HG02840 (cell line): ENCODE results near the gene FAM177A1.

ENCODE experiments used
- ATAC-seq: cut with Tn5 transposase; IDR thresholded peaks from one replicate; pipeline ENCODE4 v1.9.1; 2021; ENCODE audit warnings: mild to moderate bottlenecking, moderate library complexity, moderate number of reproducible peaks; ENCODE audit not compliant: unreplicated experiment, low FRiP score

FAM177A1 gene

DNA sequence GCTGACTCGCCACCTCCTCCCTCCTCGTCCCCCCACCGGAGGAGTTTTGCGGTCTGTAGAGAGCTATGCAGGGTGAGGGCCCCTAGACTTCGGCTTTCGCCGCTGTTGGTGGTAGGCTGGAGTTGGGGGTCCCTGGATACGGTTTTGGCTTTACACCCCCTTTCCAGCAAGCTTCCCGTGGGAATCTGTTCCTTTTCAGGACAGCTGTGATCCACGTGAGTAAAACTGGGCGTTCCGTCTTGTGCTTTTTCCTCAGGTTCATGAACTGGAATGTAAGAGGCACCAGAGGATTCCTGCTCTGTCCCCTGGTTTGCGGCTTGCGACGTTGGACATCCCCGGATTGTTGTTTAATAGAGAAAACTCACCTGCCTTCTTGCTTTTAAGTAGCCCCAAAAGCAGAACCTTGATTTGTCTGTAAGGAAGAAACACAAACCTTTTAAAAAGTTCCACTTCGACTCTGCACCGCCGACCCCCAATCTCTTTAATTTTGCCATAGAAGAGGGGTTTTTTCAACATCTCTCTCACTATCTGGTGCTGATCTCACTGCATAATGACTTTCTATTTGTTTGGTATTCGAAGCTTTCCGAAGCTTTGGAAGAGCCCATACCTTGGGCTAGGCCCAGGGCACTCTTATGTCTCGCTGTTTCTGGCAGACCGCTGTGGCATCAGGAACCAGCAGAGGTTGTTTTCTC is 76.8 kb downstream of the FAM177A1 start:
- ATAC-seq = no peak

DNA sequence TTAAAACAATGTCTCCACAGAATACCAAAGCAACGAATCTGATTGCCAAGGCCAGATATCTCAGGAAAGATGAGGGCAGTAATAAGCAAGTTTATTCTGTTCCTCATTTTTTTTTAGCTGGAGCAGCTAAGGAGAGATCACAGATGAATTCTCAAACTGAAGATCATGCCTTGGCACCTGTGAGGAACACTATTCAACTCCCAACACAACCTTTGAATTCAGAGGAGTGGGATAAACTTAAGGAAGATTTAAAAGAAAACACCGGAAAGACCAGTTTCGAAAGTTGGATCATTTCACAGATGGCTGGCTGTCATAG is 77.3 kb downstream of the FAM177A1 start:
- ATAC-seq = no peak

DNA sequence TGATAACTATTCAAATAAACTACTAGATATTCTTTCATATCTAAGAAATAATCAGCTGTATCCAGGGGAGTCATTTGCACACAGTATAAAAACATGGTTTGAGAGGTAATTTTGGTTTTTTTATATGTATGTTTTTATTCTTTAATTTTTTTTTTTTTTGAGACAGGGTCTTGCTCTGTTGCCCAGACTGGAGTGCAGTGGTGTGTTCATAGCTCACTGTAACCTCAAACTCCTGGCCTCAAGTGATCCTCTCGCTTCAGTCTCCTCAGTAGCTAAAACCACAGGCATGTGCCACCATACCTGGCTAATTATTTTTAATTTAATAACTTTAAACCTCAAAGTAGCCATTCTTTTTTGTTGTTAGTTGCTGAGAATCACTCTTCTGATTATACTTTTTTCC is 78.1 kb downstream of the FAM177A1 start:
- ATAC-seq = no peak
